ENCODE measurements around the gene BAHD1. TPM values are rescaled to one million over a fixed set of nuclear protein-coding genes. Genes with fewer than 3 reads are reported as not detected.

Gene BAHD1
- 16.2 TPM for total RNA-seq
- long read RNA-seq, full-length matches to known transcripts = 1 of 7 reads
- long read RNA-seq, partial matches to known transcripts = 1 of 7 reads
- long read RNA-seq, other reads (novel, unspliced or antisense) = 5 of 7 reads

GRCh38 chr15:40440743-40441564 is at the start of gene BAHD1:
TSS of gene BAHD1 (plus strand) at chr15:40440953. CDS start at chr15:40458465, 17,512 bp downstream.
- peak; percentile 99 for DNase-seq (ENCODE audit: low spot score)

GRCh38 chr15:40392986-40393948 is 47.5 kb upstream of the BAHD1 start:
- DNase-seq (ENCODE audit: low spot score) = no peak

DNA sequence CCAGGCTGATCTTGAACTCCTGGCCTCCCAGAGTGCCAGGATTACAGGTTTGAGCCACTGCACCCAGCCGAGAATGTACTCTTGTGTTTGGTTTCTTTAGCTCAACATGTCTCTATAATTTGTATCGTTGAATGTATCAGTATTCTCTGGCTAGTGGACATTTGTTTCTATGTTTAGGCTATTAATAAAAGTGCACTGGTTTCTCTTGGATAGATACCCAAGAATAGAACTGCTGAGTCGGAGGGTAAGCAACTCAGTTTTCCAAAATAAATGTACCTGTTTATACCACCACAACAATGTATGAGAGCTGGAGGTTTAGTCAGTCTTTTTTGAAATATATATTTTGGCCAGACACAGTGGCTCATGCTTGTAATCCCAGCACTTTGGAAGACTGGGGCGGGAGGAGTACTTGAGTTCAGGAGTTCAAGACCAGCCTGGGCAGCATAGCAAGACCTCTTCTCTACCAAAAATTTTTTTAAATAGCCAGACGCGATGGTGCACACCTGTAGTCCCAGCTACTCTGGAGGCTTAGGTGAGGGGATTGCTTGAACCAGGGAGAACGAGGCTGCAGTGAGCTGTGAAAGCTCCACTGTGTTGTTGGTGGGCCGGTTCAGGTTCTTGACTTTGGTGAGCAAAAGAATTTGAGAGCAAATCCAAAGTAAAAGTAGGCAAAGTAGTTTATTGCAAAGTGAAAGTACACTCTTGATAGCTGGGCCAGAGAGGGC is 42.9 kb upstream of the BAHD1 start:
- DNase-seq (ENCODE audit: low spot score) = no peak

DNA sequence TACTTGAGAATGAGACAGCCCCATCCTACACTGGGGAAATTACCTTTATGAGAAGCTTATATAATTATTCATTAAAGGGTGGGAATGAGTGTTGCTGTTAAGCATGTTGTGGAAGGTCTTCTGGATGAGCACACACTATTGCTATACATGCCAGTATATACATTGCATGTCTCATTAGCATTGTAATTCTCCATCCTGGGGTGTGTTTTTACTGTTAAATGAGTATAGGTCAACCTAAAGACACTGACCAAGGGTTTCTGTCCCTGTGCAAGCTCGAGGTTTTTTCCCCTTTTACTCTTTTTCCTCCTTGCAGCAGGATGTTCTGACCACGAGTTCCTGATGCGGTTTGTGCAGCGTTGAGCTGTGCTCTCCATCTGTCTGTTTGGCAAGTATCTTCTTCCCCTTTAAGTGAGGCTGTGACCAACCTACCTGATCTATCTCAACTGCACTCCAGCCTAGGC is 42.3 kb upstream of the BAHD1 start:
- DNase-seq (ENCODE audit: low spot score) = no peak

GRCh38 chr15:40399370-40399769 is 41.4 kb upstream of the BAHD1 start:
- no peak for DNase-seq (ENCODE audit: low spot score)

DNA sequence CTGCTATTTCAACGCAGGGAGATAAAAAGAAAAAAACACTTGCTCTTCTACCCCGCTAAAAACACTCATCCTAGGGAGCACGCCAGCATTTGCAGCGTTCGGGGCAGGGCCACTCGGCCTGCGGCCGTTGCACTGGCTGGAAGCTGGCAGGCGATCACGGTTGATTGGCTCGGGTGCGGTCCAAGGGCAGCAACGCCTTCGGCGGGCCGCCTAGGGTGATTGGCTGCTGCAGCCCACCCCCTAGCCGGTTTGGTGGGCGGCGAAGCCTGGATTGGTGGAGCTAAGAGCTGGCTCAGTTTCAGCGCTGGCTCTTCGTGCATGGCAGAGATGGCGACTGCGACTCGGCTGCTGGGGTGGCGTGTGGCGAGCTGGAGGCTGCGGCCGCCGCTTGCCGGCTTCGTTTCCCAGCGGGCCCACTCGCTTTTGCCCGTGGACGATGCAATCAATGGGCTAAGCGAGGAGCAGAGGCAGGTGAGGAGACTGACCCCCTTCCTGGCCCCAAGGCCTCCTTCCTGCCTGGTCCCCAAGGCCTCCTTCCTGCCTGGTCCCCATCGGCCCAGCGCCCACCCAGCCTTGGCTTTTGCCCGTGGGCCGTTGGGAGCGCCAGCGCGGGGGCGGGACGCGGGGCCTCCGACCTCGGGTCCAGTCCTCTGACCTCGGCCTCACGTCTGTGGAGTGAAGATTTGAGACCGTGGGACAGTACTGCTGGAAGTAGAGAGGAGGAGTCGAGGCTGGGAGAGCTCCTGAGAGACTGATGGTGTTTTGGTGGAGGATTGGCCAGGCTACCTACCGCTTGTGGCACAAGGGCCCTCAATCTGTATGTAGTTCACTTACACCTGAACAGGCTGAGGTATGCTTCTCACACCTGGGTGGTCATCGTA is 35.0 kb upstream of the BAHD1 start, which contains the start of gene IVD:
IVD (plus strand) TSS at position 295 of the 881 bp plus-strand sequence; CDS start at position 328, 33 bp downstream.
- DNase-seq (ENCODE audit: low spot score) = peak; percentile 98

GRCh38 chr15:40407330-40407990 is 33.3 kb upstream of the BAHD1 start:
- no peak for DNase-seq (ENCODE audit: low spot score)

- DNase-seq (ENCODE audit: low spot score) = no peak
These were observed 31.4 kb upstream of the BAHD1 start for GRCh38 chr15:40409366-40409765.

- DNase-seq (ENCODE audit: low spot score) = no peak
These were observed 30.3 kb upstream of the BAHD1 start for GRCh38 chr15:40410476-40410875.

DNA sequence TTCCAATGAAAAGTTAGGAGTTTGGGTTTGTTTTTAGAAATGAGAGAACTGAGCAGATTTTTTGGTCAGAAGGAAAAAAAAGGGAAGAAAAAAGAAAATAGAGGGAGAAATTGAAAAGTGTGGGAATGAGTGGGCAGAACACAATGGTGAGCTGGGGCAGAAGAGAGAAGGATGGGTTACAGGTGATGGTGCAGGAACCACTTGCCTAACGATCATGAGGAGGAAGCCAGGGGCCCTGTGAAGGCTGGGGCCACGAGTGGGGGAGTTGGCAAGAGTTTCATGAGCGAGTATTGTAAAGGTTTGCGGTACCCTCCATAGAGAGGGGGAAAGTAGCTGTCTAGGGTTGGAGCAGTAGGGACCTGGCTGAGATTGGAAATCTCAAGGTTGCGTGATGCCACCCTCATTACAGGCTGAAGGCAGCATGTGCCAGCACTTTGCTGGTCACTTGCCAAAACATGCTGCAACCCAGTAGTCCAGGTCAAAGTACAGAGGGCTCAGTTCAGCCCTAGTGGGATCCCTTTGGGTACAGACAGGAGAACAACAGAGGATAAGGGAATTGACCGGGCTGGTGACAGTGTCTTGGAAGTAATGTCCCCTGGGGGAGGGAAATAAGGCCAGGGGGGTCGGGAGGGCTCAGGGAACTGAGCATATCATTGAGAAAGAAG is 28.5 kb upstream of the BAHD1 start:
- DNase-seq (ENCODE audit: low spot score) = no peak

- DNase-seq (ENCODE audit: low spot score) = no peak
These were observed 27.7 kb upstream of the BAHD1 start for GRCh38 chr15:40413036-40413435.

DNA sequence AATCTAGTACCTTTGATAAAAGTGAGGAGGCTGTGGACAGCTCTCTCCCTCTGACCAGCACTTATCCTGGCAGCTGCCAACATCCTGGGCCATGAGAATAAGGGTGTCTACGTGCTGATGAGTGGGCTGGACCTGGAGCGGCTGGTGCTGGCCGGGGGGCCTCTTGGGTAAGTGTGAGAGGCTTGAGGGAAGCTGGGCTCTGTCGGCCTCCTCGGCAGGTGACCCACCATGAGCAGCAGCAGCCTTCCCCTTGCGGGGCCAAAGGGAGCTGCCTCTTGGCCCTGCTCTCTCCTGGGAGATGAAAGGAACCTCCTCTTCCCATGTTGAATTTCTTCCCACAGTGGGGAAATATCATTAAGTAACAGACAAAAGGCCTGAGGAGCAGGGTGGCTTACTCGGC is 25.9 kb upstream of the BAHD1 start:
- DNase-seq (ENCODE audit: low spot score) = no peak

DNA sequence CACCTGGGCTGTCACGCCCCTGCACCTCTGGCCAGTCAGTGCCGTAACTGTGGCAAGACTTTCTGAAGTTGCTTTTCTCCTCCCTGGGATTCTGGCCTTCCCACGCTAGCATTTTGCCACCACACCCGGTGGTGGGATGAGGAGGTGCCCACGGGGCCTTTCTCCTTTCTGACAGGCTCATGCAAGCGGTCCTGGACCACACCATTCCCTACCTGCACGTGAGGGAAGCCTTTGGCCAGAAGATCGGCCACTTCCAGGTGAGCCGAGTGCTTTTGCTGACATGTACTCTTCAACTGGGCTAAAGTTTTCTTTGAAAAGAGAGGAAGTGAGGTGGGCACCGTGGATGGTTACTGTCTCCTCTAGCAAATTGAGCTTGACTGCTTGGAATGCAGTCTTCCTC is 25.5 kb upstream of the BAHD1 start:
- DNase-seq (ENCODE audit: low spot score) = no peak

GRCh38 chr15:40416056-40416455 is 24.7 kb upstream of the BAHD1 start:
- no peak for DNase-seq (ENCODE audit: low spot score)

DNA sequence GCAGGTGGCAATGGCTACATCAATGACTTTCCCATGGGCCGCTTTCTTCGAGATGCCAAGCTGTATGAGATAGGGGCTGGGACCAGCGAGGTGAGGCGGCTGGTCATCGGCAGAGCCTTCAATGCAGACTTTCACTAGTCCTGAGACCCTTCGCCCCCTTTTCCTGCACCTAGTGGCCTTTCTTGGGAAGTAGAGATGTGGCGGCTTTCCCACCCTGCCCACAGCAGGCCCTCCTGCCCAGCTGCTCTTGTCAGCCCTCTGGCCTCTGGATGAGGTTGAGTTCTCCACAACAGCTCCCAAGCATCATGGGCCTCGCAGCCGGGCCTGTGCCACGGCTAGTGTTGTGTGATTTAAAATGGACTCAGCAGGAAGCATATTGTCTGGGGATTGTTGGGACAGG is 22.6 kb upstream of the BAHD1 start:
- DNase-seq (ENCODE audit: low spot score) = no peak

DNA sequence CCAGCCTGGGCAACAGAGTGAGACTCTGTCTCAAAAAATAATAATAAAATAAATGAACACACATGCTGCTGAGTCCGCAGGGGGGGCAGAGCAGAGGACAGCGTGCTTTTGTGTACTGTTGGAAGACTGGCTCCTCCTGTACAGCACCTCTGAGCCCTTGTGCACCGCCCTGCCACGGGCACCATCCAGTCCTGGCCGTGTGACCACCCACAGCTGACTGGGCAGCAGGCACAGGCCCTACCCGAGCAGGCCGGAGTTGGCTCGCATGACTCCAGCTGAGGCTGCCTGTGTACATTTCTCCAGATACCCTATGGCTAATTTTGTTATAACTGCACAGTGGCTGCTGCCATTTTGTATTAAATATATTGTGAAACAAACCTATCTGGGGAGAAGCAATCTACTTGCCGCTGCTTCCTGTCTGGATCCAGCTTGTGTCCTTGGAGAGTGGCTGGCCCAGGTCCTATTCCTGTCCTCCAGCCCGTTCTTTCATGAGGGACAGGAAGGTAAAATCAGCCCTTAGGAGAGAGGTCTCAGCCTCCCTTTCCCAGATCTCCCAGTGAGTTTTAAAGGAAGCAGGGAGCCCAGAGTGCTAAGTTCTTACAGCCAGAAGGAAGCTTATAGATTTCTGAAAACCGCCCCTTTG is 20.6 kb upstream of the BAHD1 start:
- DNase-seq (ENCODE audit: low spot score) = no peak

DNA sequence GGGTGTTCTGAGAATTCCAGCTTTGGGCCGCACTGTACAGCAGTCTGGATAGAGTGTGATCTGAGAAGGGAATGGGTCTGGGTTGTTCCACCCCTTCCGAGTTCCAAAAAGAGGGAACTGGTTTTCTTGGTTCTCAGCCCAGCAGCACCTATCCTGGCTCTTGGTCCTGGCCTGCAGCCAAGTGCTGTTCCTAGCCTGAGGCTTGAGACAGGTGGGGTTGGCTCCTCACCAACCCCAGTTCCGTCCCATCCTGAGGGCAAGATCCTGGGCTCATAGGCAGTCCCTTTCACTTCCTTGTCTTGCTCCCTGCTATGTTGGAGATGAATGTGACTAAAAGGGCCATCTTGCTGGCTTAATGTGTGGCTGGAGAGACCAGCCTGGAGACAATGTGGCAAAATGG is 20.0 kb upstream of the BAHD1 start:
- DNase-seq (ENCODE audit: low spot score) = no peak

All from mesenteric fat pad (tissue), 1 donor.